Spleen (tissue), 11 donors: ENCODE data around the gene SYNDIG1. TPM values are rescaled to one million over a fixed set of nuclear protein-coding genes. Genes with fewer than 3 reads are reported as not detected.

Source experiments
- DNase-seq: peaks from one replicate; pipeline ENCODE4 v3.0.0-alpha.2; 2020
- H3K27ac ChIP-seq, 8 donors: fragments of 200-600 bp; sonication (generic) in 7 of 8; 1 replicate in 4 of 8; 2 replicates in 4 of 8; pipeline versions ENCODE4 v1.5.0 to v1.8.0; 2016 to 2021; ENCODE audit warnings: inconsistent platforms in 4 of 8, mild to moderate bottlenecking in 4 of 8, moderate library complexity in 1 of 8
- H3K27me3 ChIP-seq, 7 donors: fragments of 200-600 bp; sonication (generic) in 6 of 7; replicated peaks in 1 of 7; 1 replicate in 4 of 7; 2 replicates in 3 of 7; pipeline versions ENCODE4 v1.5.0 to v1.8.0; 2016 to 2021; ENCODE audit warnings: inconsistent platforms in 3 of 7, mild to moderate bottlenecking in 1 of 7
- H3K36me3 ChIP-seq, 6 donors: fragments of 200-600 bp; sonication (generic) in 5 of 6; 1 replicate in 4 of 6; 2 replicates in 2 of 6; pipeline versions ENCODE4 v1.5.0 to v1.8.0; 2016 to 2021; ENCODE audit warnings: inconsistent platforms in 2 of 6
- H3K4me1 ChIP-seq, 6 donors: fragments of 200-600 bp; sonication (generic) in 5 of 6; 1 replicate in 3 of 6; 2 replicates in 3 of 6; pipeline versions ENCODE4 v1.5.0 to v1.8.0; 2016 to 2021; ENCODE audit warnings: inconsistent platforms in 3 of 6
- H3K4me3 ChIP-seq, 8 donors: fragments of 200-600 bp; sonication (generic) in 7 of 8; 1 replicate in 4 of 8; 2 replicates in 4 of 8; pipeline versions ENCODE4 v1.5.0 to v1.8.0; 2016 to 2021; ENCODE audit warnings: inconsistent platforms in 4 of 8, mild to moderate bottlenecking in 4 of 8, moderate library complexity in 2 of 8
- H3K9me3 ChIP-seq, 8 donors: fragments of 200-600 bp; sonication (generic) in 7 of 8; 1 replicate in 4 of 8; 2 replicates in 4 of 8; pipeline versions ENCODE4 v1.5.0 to v1.8.0; 2016 to 2021; ENCODE audit warnings: inconsistent platforms in 4 of 8
- POLR2A ChIP-seq, 3 donors: fragments of 450-650 bp; IDR thresholded peaks; one replicate each; pipeline ENCODE4 v1.5.1; 2017; ENCODE audit warnings: antibody characterized with exemption in 3 of 3, mild to moderate bottlenecking in 1 of 3
- POLR2AphosphoS5 ChIP-seq, 3 donors: sonication (generic); formaldehyde crosslinking; IDR thresholded peaks; one replicate each; pipeline ENCODE4 v1.5.1; 2017; ENCODE audit warnings: antibody characterized with exemption in 3 of 3
- WGBS, 5 donors: extraction: QIAGEN DNeasy Blood & Tissue Kit in 3 of 5; methylation state at CpG; one replicate each; pipeline versions ENCODE4 v1.1.5 to v1.1.7; 2013 to 2018; 5-methylcytosine and 5-hydroxymethylcytosine counted together
- intact Hi-C: fragments of 100-400 bp; cut with DNase I; formaldehyde crosslinking; loops from one replicate; pipeline ENCODE4 v1.15.0; 2023; ENCODE audit warnings: low total_unique reads
- polyA plus RNA-seq, 3 donors: library from polyadenylated mRNA; stranded (reverse); fragments of 200-250 nt; gene quantifications; one replicate each; pipeline ENCODE4 v1.2.1, GENCODE V29; 2013
- total RNA-seq, 7 donors: library from RNA; depleted of rRNA in 3 of 7; stranded (reverse); fragments of >200 nt in 3 of 7; fragmentation: NEBNext Ultra II Directional in 4 of 7; extraction: Animal tissue kit (Norgen Biotek cat#: 25700) in 4 of 7; gene quantifications; one replicate each; pipeline versions ENCODE4 v1.1.0 to v1.2.1, GENCODE V29; 2016 to 2021
- TF ChIP-seq, protein P1 (sequence below), 11 experiments: fragments of 200-600 bp in 7 of 11; fragments of 450-650 bp in 4 of 11; sonication (generic) in 4 of 11; IDR thresholded peaks in 8 of 11; conservative IDR thresholded peaks in 3 of 11; 1 replicate in 7 of 11; 2 replicates in 4 of 11; pipeline versions ENCODE4 v1.4.0 to v1.8.0; 2016 to 2021; ENCODE audit warnings: antibody characterized with exemption in 11 of 11, inconsistent platforms in 4 of 11, mild to moderate bottlenecking in 1 of 11
- donor health status: healthy with polysubstance abuse.
- donor health status: DM: no; HTN: no; CAD: no; lungs with moderate emphysema.
- donor health status: DM: no; HTN: no; CAD: no.
- donor health status: Bipolar disorder and iron deficiency.
- donor health status: healthy.
- donor health status: DM: no; HTN: no; CAD: no.
- donor health status: DM: yes; HTN: yes; CAD: no.

Gene SYNDIG1
- total and polyA plus RNA-seq, 10 donors: 0.70 to 3.5 (median 1.3) TPM

GRCh38 chr20:24431279-24432045 is 38.0 kb upstream of the SYNDIG1 start:
- Histone ChIP-seq H3K4me1 (no peaks in the 10 kb centered on the region), H3K27me3 (peaks cover 0 to 3% (median 0%) of the 10 kb centered on the region in 7 donors), H3K27ac (no peak overlapping the region), H3K9me3 (peaks cover 0 to 10% (median 0%) of the 10 kb centered on the region in 8 donors), H3K4me3 (no peak overlapping the region), H3K36me3 (no peaks in the 10 kb centered on the region)
- DNase-seq: no peak
- TF ChIP-seq, protein P1, sequence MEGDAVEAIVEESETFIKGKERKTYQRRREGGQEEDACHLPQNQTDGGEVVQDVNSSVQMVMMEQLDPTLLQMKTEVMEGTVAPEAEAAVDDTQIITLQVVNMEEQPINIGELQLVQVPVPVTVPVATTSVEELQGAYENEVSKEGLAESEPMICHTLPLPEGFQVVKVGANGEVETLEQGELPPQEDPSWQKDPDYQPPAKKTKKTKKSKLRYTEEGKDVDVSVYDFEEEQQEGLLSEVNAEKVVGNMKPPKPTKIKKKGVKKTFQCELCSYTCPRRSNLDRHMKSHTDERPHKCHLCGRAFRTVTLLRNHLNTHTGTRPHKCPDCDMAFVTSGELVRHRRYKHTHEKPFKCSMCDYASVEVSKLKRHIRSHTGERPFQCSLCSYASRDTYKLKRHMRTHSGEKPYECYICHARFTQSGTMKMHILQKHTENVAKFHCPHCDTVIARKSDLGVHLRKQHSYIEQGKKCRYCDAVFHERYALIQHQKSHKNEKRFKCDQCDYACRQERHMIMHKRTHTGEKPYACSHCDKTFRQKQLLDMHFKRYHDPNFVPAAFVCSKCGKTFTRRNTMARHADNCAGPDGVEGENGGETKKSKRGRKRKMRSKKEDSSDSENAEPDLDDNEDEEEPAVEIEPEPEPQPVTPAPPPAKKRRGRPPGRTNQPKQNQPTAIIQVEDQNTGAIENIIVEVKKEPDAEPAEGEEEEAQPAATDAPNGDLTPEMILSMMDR (IDR thresholded peaks at IDR 0.05 in 8 of 11, conservative IDR thresholded peaks at IDR 0.05 in 3 of 11): no peak
- TF ChIP-seq POLR2AphosphoS5 (IDR thresholded peaks at IDR 0.05): no peak
- TF ChIP-seq POLR2A (IDR thresholded peaks at IDR 0.05): no peak
- intact Hi-C loops: no loop called here
- 76 to 88% (median 85%) methylated on average over 6 of the region's 6 CpGs for WGBS, 5 donors

GRCh38 chr20:24432046-24432442 is 37.4 kb upstream of the SYNDIG1 start:
- intact Hi-C loops: no loop called here
- H3K4me3 ChIP-seq: no peak overlapping the region
- no peak overlapping the region for H3K27ac ChIP-seq
- TF ChIP-seq POLR2AphosphoS5 (IDR thresholded peaks at IDR 0.05) (no peak), POLR2A (IDR thresholded peaks at IDR 0.05) (no peak)
- TF ChIP-seq, protein P1 (IDR thresholded peaks at IDR 0.05 in 8 of 11, conservative IDR thresholded peaks at IDR 0.05 in 3 of 11): no peak
- H3K27me3 ChIP-seq: peaks cover 0 to 3% (median 0%) of the 10 kb centered on the region in 7 donors
- WGBS, 5 donors: 35 to 79% (median 76%) methylated on average over 2 of the region's 2 CpGs
- H3K4me1 ChIP-seq: no peaks in the 10 kb centered on the region
- DNase-seq: no peak
- H3K9me3 ChIP-seq: peaks cover 0 to 10% (median 0%) of the 10 kb centered on the region in 8 donors
- H3K36me3 ChIP-seq: no peaks in the 10 kb centered on the region

GRCh38 chr20:24436160-24436559 is 33.3 kb upstream of the SYNDIG1 start:
- 73 to 84% (median 75%) methylated on average over 2 of the region's 2 CpGs for WGBS, 5 donors
- Histone ChIP-seq H3K9me3 (no peaks in the 10 kb centered on the region), H3K27me3 (peaks cover 0 to 4% (median 0%) of the 10 kb centered on the region in 7 donors), H3K36me3 (no peaks in the 10 kb centered on the region), H3K4me1 (no peaks in the 10 kb centered on the region), H3K27ac (no peak overlapping the region), H3K4me3 (no peak overlapping the region)
- DNase-seq: no peak
- no peak for TF ChIP-seq POLR2A (IDR thresholded peaks at IDR 0.05)
- no peak for TF ChIP-seq POLR2AphosphoS5 (IDR thresholded peaks at IDR 0.05)
- TF ChIP-seq, protein P1 (IDR thresholded peaks at IDR 0.05 in 8 of 11, conservative IDR thresholded peaks at IDR 0.05 in 3 of 11): no peak
- intact Hi-C loops: no loop called here

DNA sequence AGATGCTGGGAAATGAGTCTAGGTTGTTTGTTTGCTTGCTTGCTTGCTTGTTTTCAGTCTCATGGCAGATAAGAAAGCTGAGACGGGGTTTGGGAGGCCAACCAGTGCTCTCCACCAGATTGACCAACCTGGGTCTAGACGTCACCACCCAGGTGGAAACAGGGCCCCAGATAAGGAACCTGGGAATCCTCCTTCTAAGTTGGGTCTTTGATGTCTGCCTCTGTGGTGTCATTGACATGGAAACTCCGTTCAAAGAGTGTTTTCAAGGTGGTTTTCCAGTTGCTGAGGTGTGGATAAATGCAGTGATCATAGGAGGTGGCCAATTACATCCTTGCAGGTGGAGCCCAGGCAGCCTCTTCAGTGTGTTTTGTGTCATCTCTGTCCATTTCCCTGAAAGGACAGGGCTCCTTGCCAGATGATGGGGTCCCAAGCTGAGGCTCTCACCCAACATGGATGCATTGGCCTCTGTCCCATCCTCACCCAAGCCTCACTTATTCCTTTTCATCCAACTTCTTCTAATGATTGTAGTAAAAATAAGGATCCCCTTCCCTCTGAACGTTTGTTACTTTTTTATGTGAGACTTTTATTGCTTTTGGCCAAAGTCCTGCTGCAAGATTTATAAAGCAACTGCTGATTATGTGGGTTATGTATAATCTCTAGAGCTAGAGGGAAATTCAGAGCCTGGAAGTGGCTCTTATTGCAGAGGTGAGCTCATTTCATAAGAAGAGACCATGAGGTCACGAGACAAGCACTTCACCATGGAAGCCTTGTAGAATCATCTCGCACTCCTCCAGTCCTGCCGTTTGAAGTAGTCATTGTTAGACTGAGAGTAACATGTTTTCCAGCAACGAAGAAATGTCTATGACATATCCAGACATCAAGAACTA is 32.0 kb upstream of the SYNDIG1 start:
- no peaks in the 10 kb centered on the region for H3K36me3 ChIP-seq
- 69 to 86% (median 76%) methylated on average over 8 of the region's 8 CpGs for WGBS, 5 donors
- H3K4me1 ChIP-seq: no peaks in the 10 kb centered on the region
- peaks cover 0 to 4% (median 0%) of the 10 kb centered on the region in 7 donors for H3K27me3 ChIP-seq
- intact Hi-C loops: no loop called here
- DNase-seq: no peak
- H3K9me3 ChIP-seq: no peaks in the 10 kb centered on the region
- no peak overlapping the region for H3K27ac ChIP-seq
- TF ChIP-seq, protein P1 (IDR thresholded peaks at IDR 0.05 in 8 of 11, conservative IDR thresholded peaks at IDR 0.05 in 3 of 11): no peak
- TF ChIP-seq POLR2AphosphoS5 (IDR thresholded peaks at IDR 0.05): no peak
- H3K4me3 ChIP-seq: no peak overlapping the region
